ENCODE data around the gene CHSY1. TPM values are rescaled to one million over a fixed set of nuclear protein-coding genes. Genes with fewer than 3 reads are reported as not detected.

CHSY1 gene
- polyA plus RNA-seq, 2 of the 4 experiments (the other 2 are of a cell fraction): 16.0 to 28.1 TPM

DNA sequence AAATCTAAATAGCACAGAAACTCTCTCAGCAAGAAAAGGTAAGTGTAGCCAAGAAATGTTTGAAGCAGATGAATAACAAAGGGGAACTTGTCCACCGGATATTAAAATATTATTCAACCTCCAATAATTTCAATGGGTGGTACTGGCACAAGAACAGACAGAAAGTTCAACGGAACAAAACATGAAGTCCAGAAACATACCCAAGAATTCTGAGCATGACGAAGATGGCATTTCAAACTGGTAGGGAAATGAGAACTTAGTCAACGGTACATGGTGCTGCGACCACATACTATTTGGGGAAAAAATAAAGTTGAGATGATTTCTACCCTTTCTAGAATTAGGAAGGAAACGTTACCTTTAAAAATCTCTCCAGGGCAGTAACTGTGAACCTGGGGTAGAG, 5.5 kb downstream of the CHSY1 start:
- CTCF ChIA-PET: interaction anchor here (1.2 to 3.2 kb wide), 3 partner anchors 11 to 238 kb away, joined by 4 to 23 read pairs (median 8); no protein-coding TSS in a partner anchor
- peaks cover 12% of the 10 kb centered on the region for H3K4me1 ChIP-seq

DNA sequence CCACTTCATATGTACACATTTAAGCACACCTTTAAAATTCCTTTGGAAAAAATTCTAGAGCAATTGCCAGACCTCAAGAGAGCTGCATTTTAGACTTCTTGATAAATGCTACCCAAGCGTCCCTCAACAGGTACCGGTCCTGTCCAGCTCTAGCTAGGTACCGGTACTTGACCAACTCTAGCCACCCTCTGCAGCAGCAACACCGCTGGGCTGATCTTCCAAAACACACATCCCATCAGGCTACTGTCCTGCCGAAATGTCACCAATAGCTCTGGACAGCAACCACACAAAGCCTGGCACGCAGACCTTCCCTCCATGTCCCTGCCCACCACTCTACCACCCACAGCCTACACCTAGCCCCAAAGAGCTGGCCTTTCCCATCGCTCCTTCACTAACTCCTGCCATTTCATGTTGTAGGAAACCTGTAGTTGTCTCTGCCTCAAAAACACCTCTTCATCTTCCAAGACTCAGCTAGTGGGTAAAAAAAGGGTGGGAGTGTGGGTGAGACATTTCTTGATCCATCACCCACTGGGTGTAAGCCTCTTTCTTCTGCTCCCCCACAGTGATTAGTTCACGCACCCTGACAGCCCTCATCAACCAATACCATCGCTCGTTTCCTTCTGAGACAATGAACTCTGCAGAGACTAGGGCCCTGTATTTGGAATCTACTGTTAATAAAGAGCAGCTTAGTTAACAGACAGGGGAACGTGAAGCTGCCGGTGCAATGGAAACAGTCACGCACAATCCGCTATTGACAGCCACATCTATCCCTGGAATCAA, 6.8 kb downstream of the CHSY1 start:
- H3K4me1 ChIP-seq: peaks cover 6% of the 10 kb centered on the region
- no peak for FAIRE-seq
- POLR2A ChIA-PET: interaction anchor here (1.0 kb wide), 1 partner anchor 23 kb away, joined by 3 read pairs; no protein-coding TSS in a partner anchor

More for the DNA sequence above, 5.5 kb downstream of the CHSY1 start:
- Histone ChIP-seq H3K9me3 (no peaks in the 10 kb centered on the region), H3K27ac (no peak overlapping the region), H3K4me2 (no peak overlapping the region), H3K4me3 (no peak overlapping the region)
- POLR2A ChIA-PET: no interaction called here
- ATAC-seq (no peak), FAIRE-seq (no peak), DNase-seq (ENCODE audit: low read depth in 1 of 2, low spot score in 1 of 2) (no peak)
- TF ChIP-seq, protein P1, sequence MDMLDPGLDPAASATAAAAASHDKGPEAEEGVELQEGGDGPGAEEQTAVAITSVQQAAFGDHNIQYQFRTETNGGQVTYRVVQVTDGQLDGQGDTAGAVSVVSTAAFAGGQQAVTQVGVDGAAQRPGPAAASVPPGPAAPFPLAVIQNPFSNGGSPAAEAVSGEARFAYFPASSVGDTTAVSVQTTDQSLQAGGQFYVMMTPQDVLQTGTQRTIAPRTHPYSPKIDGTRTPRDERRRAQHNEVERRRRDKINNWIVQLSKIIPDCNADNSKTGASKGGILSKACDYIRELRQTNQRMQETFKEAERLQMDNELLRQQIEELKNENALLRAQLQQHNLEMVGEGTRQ (IDR thresholded peaks at IDR 0.05): no peak
- TF ChIP-seq SREBF2 (IDR thresholded peaks at IDR 0.05) (no peak), FOXS1 (CRISPR knock-in tag; IDR thresholded peaks at IDR 0.05) (no peak), HOXA7 (CRISPR knock-in tag; IDR thresholded peaks at IDR 0.05) (no peak)
- WGBS (ENCODE audit: missing lambda C conversion rate): 92% methylated on average over 6 of the region's 6 CpGs

DNA sequence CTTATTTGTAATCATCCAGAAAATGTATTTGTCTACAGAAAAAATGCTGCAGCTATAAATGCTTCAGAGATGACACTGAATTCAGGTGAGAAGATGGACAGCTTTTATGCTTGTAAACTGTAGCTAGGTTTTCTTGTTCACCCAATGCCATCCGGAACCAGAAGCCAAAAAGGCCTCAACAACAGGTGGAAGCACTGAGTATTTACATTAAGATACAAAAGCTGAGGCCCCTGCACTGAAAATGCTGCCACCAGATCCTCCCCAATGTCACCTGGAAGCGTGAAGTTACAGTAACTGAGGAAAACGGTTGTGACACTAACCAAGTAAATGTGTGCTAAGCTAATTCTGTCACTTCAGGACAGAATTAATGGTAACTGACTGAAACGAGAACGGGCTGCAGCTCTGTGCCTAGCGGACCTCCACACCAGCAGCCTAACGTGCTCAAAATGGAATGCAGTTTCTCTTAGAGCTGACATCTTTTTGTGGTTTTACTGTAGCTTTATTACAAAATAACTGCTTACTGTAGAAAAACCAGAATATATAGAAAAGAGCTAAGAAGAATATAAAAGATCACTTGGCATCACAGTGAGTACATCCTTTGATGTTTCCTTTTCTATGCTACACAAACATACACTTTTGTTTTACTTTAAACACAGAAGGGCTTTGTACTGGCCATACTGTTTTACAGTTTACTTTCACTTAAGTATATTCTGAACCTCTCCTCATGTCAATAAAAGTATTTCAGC, 7.6 kb downstream of the CHSY1 start:
- Histone ChIP-seq H3K4me3 (no peak overlapping the region), H3K4me1 (no peaks in the 10 kb centered on the region), H3K9me3 (no peaks in the 10 kb centered on the region), H3K27ac (no peak overlapping the region), H3K4me2 (no peak overlapping the region)
- ChIA-PET CTCF (interaction anchor here (0.6 to 6.3 kb wide), 8 partner anchors 10 to 228 kb away, joined by 3 to 58 read pairs (median 3); no protein-coding TSS in a partner anchor), POLR2A (interaction anchor here (1.0 kb wide), 1 partner anchor 24 kb away, joined by 3 read pairs; no protein-coding TSS in a partner anchor)
- WGBS (ENCODE audit: missing lambda C conversion rate): 91% methylated on average over 7 of the region's 7 CpGs
- ATAC-seq (no peak), FAIRE-seq (no peak), DNase-seq (ENCODE audit: low read depth in 1 of 2, low spot score in 1 of 2) (no peak)
- TF ChIP-seq RNF2 (IDR thresholded peaks at IDR 0.05; ENCODE audit: borderline replicate concordance, low read depth) (no peak), NR3C1 (IDR thresholded peaks at IDR 0.05) (no peak), CHD2 (IDR thresholded peaks at IDR 0.05; ENCODE audit: low read length, partially characterized antibody) (no peak), MAZ (IDR thresholded peaks at IDR 0.05; ENCODE audit: borderline replicate concordance, low read depth, low read length) (no peak), TFCP2L1 (CRISPR knock-in tag; IDR thresholded peaks at IDR 0.05) (no peak), FOSL2 (IDR thresholded peaks at IDR 0.05) (no peak), FOSL2 (CRISPR knock-in tag; IDR thresholded peaks at IDR 0.05) (no peak), FOXS1 (CRISPR knock-in tag; IDR thresholded peaks at IDR 0.05) (no peak), POLR2A (IDR thresholded peaks at IDR 0.05; ENCODE audit: low read length) (no peak)
- TF ChIP-seq, protein P1 (IDR thresholded peaks at IDR 0.05): no peak
- TF ChIP-seq, protein P2, sequence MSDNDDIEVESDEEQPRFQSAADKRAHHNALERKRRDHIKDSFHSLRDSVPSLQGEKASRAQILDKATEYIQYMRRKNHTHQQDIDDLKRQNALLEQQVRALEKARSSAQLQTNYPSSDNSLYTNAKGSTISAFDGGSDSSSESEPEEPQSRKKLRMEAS (IDR thresholded peaks at IDR 0.05): no peak
- TF ChIP-seq, protein P3, sequence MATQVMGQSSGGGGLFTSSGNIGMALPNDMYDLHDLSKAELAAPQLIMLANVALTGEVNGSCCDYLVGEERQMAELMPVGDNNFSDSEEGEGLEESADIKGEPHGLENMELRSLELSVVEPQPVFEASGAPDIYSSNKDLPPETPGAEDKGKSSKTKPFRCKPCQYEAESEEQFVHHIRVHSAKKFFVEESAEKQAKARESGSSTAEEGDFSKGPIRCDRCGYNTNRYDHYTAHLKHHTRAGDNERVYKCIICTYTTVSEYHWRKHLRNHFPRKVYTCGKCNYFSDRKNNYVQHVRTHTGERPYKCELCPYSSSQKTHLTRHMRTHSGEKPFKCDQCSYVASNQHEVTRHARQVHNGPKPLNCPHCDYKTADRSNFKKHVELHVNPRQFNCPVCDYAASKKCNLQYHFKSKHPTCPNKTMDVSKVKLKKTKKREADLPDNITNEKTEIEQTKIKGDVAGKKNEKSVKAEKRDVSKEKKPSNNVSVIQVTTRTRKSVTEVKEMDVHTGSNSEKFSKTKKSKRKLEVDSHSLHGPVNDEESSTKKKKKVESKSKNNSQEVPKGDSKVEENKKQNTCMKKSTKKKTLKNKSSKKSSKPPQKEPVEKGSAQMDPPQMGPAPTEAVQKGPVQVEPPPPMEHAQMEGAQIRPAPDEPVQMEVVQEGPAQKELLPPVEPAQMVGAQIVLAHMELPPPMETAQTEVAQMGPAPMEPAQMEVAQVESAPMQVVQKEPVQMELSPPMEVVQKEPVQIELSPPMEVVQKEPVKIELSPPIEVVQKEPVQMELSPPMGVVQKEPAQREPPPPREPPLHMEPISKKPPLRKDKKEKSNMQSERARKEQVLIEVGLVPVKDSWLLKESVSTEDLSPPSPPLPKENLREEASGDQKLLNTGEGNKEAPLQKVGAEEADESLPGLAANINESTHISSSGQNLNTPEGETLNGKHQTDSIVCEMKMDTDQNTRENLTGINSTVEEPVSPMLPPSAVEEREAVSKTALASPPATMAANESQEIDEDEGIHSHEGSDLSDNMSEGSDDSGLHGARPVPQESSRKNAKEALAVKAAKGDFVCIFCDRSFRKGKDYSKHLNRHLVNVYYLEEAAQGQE (IDR thresholded peaks at IDR 0.05): no peak

More for the DNA sequence above, 6.8 kb downstream of the CHSY1 start:
- no peak for ATAC-seq
- 95% methylated on average over 14 of the region's 14 CpGs for WGBS (ENCODE audit: missing lambda C conversion rate)
- TF ChIP-seq SREBF2 (IDR thresholded peaks at IDR 0.05): no peak
- no peak for TF ChIP-seq ZNF302 (CRISPR knock-in tag; IDR thresholded peaks at IDR 0.05)
- no peak for TF ChIP-seq CEBPB (IDR thresholded peaks at IDR 0.05)
- no peak for TF ChIP-seq NFE2L2 (conservative IDR thresholded peaks at IDR 0.05; ENCODE audit: low read length)
- TF ChIP-seq, protein P4, sequence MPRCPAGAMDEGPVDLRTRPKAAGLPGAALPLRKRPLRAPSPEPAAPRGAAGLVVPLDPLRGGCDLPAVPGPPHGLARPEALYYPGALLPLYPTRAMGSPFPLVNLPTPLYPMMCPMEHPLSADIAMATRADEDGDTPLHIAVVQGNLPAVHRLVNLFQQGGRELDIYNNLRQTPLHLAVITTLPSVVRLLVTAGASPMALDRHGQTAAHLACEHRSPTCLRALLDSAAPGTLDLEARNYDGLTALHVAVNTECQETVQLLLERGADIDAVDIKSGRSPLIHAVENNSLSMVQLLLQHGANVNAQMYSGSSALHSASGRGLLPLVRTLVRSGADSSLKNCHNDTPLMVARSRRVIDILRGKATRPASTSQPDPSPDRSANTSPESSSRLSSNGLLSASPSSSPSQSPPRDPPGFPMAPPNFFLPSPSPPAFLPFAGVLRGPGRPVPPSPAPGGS (IDR thresholded peaks at IDR 0.05): no peak
- TF ChIP-seq, protein P5, sequence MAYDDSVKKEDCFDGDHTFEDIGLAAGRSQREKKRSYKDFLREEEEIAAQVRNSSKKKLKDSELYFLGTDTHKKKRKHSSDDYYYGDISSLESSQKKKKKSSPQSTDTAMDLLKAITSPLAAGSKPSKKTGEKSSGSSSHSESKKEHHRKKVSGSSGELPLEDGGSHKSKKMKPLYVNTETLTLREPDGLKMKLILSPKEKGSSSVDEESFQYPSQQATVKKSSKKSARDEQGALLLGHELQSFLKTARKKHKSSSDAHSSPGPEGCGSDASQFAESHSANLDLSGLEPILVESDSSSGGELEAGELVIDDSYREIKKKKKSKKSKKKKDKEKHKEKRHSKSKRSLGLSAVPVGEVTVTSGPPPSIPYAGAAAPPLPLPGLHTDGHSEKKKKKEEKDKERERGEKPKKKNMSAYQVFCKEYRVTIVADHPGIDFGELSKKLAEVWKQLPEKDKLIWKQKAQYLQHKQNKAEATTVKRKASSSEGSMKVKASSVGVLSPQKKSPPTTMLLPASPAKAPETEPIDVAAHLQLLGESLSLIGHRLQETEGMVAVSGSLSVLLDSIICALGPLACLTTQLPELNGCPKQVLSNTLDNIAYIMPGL (CRISPR knock-in tag; IDR thresholded peaks at IDR 0.05; ENCODE audit: borderline replicate concordance): no peak
- TF ChIP-seq CHD2 (IDR thresholded peaks at IDR 0.05; ENCODE audit: low read length, partially characterized antibody): no peak
- TF ChIP-seq RNF2 (IDR thresholded peaks at IDR 0.05; ENCODE audit: borderline replicate concordance, low read depth): no peak
- no peak for TF ChIP-seq FOXS1 (CRISPR knock-in tag; IDR thresholded peaks at IDR 0.05)
- no peak for TF ChIP-seq CHD4 (IDR thresholded peaks at IDR 0.05; ENCODE audit: borderline replicate concordance)
- TF ChIP-seq ZC3H11A (IDR thresholded peaks at IDR 0.05): no peak
- no peak for TF ChIP-seq HEYL (CRISPR knock-in tag; IDR thresholded peaks at IDR 0.05)
- TF ChIP-seq RARB (CRISPR knock-in tag; IDR thresholded peaks at IDR 0.05): no peak
- no peak for TF ChIP-seq ESRRA (IDR thresholded peaks at IDR 0.05; ENCODE audit: borderline replicate concordance, low read length)
- no peak for TF ChIP-seq HOXB5 (CRISPR knock-in tag; IDR thresholded peaks at IDR 0.05)
- no peak for TF ChIP-seq NR3C1 (IDR thresholded peaks at IDR 0.05)
- TF ChIP-seq MAZ (IDR thresholded peaks at IDR 0.05; ENCODE audit: borderline replicate concordance, low read depth, low read length): no peak
- H3K27ac ChIP-seq: no peak overlapping the region
- no peak overlapping the region for H3K4me2 ChIP-seq
- DNase-seq (ENCODE audit: low read depth in 1 of 2, low spot score in 1 of 2): no peak
- CTCF ChIA-PET: interaction anchor here (0.6 to 6.3 kb wide), 8 partner anchors 11 to 590 kb away, joined by 3 to 58 read pairs (median 4); no protein-coding TSS in a partner anchor
- H3K4me3 ChIP-seq: no peak overlapping the region
- no peaks in the 10 kb centered on the region for H3K9me3 ChIP-seq

Data from A549 (cell line).